ENCODE measurements around the gene CCNK. TPM values are rescaled to one million over a fixed set of nuclear protein-coding genes. Genes with fewer than 3 reads are reported as not detected.

CCNK gene
- total RNA-seq, 2 donors from 2014 or later, result 22.6 to 42.2 TPM

GRCh38 chr14:99459481-99460100 is 21.6 kb upstream of the CCNK start:
- peaks cover 23% of the 10 kb centered on the region for H3K36me3 ChIP-seq
- DNase-seq (ENCODE audit: low spot score), result no peak
- H3K9me3 ChIP-seq, result no peaks in the 10 kb centered on the region
- ATAC-seq (ENCODE audit: insufficient number of reproducible peaks, low FRiP score, low read depth), result no peak
- no peaks in the 10 kb centered on the region for H3K27me3 ChIP-seq (replicated peaks; ENCODE audit: insufficient read depth)
- H3K27ac ChIP-seq, result no peak overlapping the region
- TF ChIP-seq CTCF (IDR thresholded peaks at IDR 0.05), result no peak
- no peaks in the 10 kb centered on the region for H3K4me1 ChIP-seq (ENCODE audit: control insufficient read depth in 1 of 2, low read depth in 2 of 2)
- H3K4me3 ChIP-seq, result no peak overlapping the region

- peaks cover 21% of the 10 kb centered on the region for H3K36me3 ChIP-seq
- no peak overlapping the region for H3K27ac ChIP-seq
- ATAC-seq (ENCODE audit: insufficient number of reproducible peaks, low FRiP score, low read depth), result no peak
- DNase-seq (ENCODE audit: low spot score), result no peak
- no peaks in the 10 kb centered on the region for H3K27me3 ChIP-seq (replicated peaks; ENCODE audit: insufficient read depth)
- H3K9me3 ChIP-seq, result no peaks in the 10 kb centered on the region
- H3K4me1 ChIP-seq (ENCODE audit: control insufficient read depth in 1 of 2, low read depth in 2 of 2), result no peaks in the 10 kb centered on the region
- no peak overlapping the region for H3K4me3 ChIP-seq
- no peak for TF ChIP-seq CTCF (IDR thresholded peaks at IDR 0.05)
Measured at GRCh38 chr14:99460793-99461192, 20.4 kb upstream of the CCNK start.

- Histone ChIP-seq H3K27me3 (replicated peaks; ENCODE audit: insufficient read depth) (no peaks in the 10 kb centered on the region), H3K27ac (no peak overlapping the region), H3K4me3 (no peak overlapping the region), H3K4me1 (ENCODE audit: control insufficient read depth in 1 of 2, low read depth in 2 of 2) (no peaks in the 10 kb centered on the region), H3K36me3 (peaks cover 21% of the 10 kb centered on the region), H3K9me3 (no peaks in the 10 kb centered on the region)
- ATAC-seq (ENCODE audit: insufficient number of reproducible peaks, low FRiP score, low read depth) (no peak), DNase-seq (ENCODE audit: low spot score) (no peak)
- no peak for TF ChIP-seq CTCF (IDR thresholded peaks at IDR 0.05)
Measured at GRCh38 chr14:99461411-99462085, 19.7 kb upstream of the CCNK start.

- H3K36me3 ChIP-seq, result peaks cover 21% of the 10 kb centered on the region
- peaks cover 0 to under 1% of the 10 kb centered on the region in 2 donors for H3K4me1 ChIP-seq (ENCODE audit: control insufficient read depth in 1 of 2, low read depth in 2 of 2)
- H3K27me3 ChIP-seq (replicated peaks; ENCODE audit: insufficient read depth), result no peaks in the 10 kb centered on the region
- H3K4me3 ChIP-seq, result no peak overlapping the region
- DNase-seq (ENCODE audit: low spot score) (no peak), ATAC-seq (ENCODE audit: insufficient number of reproducible peaks, low FRiP score, low read depth) (no peak)
- no peak for TF ChIP-seq CTCF (IDR thresholded peaks at IDR 0.05)
- H3K27ac ChIP-seq, result no peak overlapping the region
- H3K9me3 ChIP-seq, result no peaks in the 10 kb centered on the region
Measured at GRCh38 chr14:99462210-99462609, 19.0 kb upstream of the CCNK start.

- Histone ChIP-seq H3K4me3 (no peak overlapping the region), H3K27ac (no peak overlapping the region), H3K27me3 (replicated peaks; ENCODE audit: insufficient read depth) (no peaks in the 10 kb centered on the region), H3K4me1 (ENCODE audit: control insufficient read depth in 1 of 2, low read depth in 2 of 2) (peaks cover 0 to 7% of the 10 kb centered on the region in 2 donors), H3K9me3 (no peaks in the 10 kb centered on the region), H3K36me3 (peaks cover 13% of the 10 kb centered on the region)
- DNase-seq (ENCODE audit: low spot score) (no peak), ATAC-seq (ENCODE audit: insufficient number of reproducible peaks, low FRiP score, low read depth) (no peak)
- no peak for TF ChIP-seq CTCF (IDR thresholded peaks at IDR 0.05)
Measured at GRCh38 chr14:99463974-99464373, 17.2 kb upstream of the CCNK start.
